Measurements from ENCODE around the gene CYP39A1. TPM values are rescaled to one million over a fixed set of nuclear protein-coding genes. Genes with fewer than 3 reads are reported as not detected.

Gene CYP39A1
- total RNA-seq, 2 donors from 2014 or later, result 4.3 to 4.4 TPM

DNA sequence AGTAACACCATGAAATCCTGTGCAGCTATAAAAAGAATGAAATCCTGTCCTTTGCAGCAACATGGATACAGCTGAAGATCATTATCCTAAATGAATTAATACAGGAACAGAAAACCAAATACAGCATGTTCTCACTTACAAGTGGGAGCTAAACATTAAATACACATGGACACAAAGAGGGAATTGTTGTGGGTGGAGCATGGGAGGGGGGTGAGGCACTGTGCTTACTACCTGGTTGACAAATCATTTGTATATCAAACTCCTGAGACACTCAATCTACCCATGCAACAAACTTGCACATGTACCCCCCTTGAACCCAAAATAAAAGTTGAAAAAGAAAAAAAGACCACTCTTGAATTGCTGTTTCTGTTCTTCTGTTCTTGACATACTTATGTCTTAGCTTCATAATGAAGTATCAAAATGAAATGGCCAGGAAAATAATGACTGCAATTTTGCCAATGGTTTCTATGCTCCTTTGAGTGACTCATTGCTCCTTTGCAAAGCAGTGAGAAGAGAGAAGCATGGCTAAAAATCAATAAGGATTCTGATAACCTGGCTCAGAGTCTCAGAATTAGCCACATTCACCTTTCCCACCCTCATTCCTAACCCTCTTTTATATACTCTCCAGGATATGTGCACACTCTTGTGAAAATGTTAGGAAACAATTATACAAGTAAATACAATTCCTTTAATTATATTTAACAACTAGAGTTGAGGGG is 71.0 kb downstream of the CYP39A1 start:
- intact Hi-C loops (cut with DNase I), result no loop called here
- no peak overlapping the region for H3K27ac ChIP-seq
- H3K36me3 ChIP-seq, result no peaks in the 10 kb centered on the region
- no peak overlapping the region for H3K4me3 ChIP-seq
- no peaks in the 10 kb centered on the region for H3K27me3 ChIP-seq
- TF ChIP-seq, protein P1, sequence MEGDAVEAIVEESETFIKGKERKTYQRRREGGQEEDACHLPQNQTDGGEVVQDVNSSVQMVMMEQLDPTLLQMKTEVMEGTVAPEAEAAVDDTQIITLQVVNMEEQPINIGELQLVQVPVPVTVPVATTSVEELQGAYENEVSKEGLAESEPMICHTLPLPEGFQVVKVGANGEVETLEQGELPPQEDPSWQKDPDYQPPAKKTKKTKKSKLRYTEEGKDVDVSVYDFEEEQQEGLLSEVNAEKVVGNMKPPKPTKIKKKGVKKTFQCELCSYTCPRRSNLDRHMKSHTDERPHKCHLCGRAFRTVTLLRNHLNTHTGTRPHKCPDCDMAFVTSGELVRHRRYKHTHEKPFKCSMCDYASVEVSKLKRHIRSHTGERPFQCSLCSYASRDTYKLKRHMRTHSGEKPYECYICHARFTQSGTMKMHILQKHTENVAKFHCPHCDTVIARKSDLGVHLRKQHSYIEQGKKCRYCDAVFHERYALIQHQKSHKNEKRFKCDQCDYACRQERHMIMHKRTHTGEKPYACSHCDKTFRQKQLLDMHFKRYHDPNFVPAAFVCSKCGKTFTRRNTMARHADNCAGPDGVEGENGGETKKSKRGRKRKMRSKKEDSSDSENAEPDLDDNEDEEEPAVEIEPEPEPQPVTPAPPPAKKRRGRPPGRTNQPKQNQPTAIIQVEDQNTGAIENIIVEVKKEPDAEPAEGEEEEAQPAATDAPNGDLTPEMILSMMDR (IDR thresholded peaks at IDR 0.05), result no peak
- no peaks in the 10 kb centered on the region for H3K4me1 ChIP-seq
- no peak for DNase-seq
- no peak overlapping the region for H3K9ac ChIP-seq (ENCODE audit: low read depth in 2 of 2, low read length in 2 of 2)
- no peaks in the 10 kb centered on the region for H3K9me3 ChIP-seq

DNA sequence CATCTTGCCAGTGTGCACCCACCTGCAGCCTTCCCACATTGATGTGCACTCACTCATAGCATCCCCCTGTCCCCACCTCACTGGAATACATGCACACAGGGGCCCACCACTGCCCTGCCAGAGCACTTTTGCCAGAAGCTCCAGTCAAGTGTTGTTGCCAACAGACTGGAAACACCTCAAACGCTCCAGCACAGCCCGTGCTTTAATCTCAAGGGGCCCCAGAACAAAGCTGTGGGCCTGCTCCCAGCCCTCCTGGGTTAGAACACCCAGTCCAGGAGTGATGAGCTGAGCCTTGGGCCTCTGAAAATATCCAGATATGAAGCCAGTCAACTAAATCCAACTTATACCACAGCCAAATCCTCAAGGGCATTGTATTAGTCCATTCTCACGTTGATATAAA is 77.1 kb downstream of the CYP39A1 start:
- H3K4me3 ChIP-seq, result no peak overlapping the region
- TF ChIP-seq, protein P1 (IDR thresholded peaks at IDR 0.05), result no peak
- DNase-seq, result no peak
- no peaks in the 10 kb centered on the region for H3K36me3 ChIP-seq
- H3K27me3 ChIP-seq, result no peaks in the 10 kb centered on the region
- H3K4me1 ChIP-seq, result no peaks in the 10 kb centered on the region
- H3K27ac ChIP-seq, result no peak overlapping the region
- H3K9ac ChIP-seq (ENCODE audit: low read depth in 2 of 2, low read length in 2 of 2), result no peak overlapping the region
- intact Hi-C loops (cut with DNase I), result no loop called here
- no peaks in the 10 kb centered on the region for H3K9me3 ChIP-seq

DNA sequence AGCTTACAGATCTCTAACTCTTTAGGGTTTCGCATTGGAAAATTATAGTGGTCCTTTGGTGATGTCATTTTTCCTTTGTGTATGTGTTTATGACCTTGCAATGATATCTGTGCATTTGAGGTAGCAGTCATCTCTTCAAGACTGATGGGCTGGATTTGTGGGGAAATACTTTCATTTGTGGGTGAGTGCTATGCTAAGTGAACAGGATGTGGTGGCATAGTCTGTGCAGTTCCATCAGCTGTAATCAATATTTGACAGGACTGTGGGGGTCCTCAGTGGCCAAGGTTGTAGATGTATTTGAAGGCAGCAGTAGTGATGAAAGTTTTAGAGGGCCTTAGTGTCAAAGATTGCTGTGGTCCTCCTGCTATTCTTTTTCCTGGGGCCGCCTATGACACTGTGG is 79.5 kb downstream of the CYP39A1 start:
- no peaks in the 10 kb centered on the region for H3K9me3 ChIP-seq
- intact Hi-C loops (cut with DNase I), result no loop called here
- H3K27ac ChIP-seq, result no peak overlapping the region
- no peak overlapping the region for H3K4me3 ChIP-seq
- no peaks in the 10 kb centered on the region for H3K27me3 ChIP-seq
- H3K4me1 ChIP-seq, result no peaks in the 10 kb centered on the region
- TF ChIP-seq, protein P1 (IDR thresholded peaks at IDR 0.05), result no peak
- no peak for DNase-seq
- no peaks in the 10 kb centered on the region for H3K36me3 ChIP-seq
- no peak overlapping the region for H3K9ac ChIP-seq (ENCODE audit: low read depth in 2 of 2, low read length in 2 of 2)

DNA sequence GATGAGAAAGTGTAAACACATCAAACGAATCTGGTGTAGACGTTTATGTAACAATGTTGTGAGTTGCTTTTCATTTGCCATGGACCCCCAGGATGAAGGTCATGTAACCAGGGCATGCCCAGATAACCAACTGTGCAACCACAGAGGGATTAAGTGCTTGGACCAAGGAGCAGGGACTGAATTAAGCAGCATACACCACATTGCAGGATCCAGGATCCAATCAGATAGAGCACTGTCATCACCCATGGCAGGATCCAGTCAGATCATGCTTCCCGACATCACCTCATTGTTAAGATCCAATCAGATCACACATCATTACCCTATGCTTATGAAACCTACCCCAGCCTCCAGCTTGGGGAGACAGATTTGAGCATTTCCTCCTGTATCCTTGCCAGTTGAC is 87.1 kb downstream of the CYP39A1 start:
- intact Hi-C loops (cut with DNase I), result no loop called here
- H3K27me3 ChIP-seq, result no peaks in the 10 kb centered on the region
- TF ChIP-seq, protein P1 (IDR thresholded peaks at IDR 0.05), result no peak

DNA sequence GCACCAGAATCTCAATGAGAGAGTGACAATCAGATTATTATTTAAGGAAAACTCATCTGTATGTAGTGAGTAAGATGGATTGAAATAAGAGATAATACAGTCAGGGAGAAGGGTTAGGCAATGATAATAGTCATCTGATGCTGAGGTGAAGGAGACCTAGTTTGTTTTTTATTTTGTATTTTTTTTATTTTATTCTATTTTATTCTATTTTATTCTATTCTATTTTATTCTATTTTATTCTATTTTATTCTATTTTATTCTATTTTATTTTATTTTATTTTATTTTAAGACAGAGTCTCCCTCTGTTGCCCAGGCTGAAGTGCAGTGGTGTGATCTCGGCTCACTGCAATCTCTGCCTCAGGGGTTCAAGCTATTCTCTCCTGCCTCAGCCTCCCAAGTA is 88.7 kb downstream of the CYP39A1 start:
- Histone ChIP-seq H3K36me3 (no peaks in the 10 kb centered on the region), H3K9ac (ENCODE audit: low read depth in 2 of 2, low read length in 2 of 2) (no peak overlapping the region), H3K27me3 (no peaks in the 10 kb centered on the region), H3K27ac (no peak overlapping the region), H3K9me3 (no peaks in the 10 kb centered on the region), H3K4me3 (no peak overlapping the region), H3K4me1 (no peaks in the 10 kb centered on the region)
- TF ChIP-seq, protein P1 (IDR thresholded peaks at IDR 0.05), result no peak
- intact Hi-C loops (cut with DNase I), result no loop called here
- DNase-seq, result no peak

More for the DNA sequence above, 87.1 kb downstream of the CYP39A1 start:
- Histone ChIP-seq H3K4me3 (no peak overlapping the region), H3K27ac (no peak overlapping the region), H3K4me1 (no peaks in the 10 kb centered on the region), H3K9me3 (no peaks in the 10 kb centered on the region), H3K36me3 (no peaks in the 10 kb centered on the region), H3K9ac (ENCODE audit: low read depth in 2 of 2, low read length in 2 of 2) (no peak overlapping the region)
- no peak for DNase-seq
